Ishikawa (cell line): Measurements from ENCODE around the gene MAP1B.

ENCODE experiments used
- CEBPB ChIP-seq: IDR thresholded peaks from 2 replicates; pipeline ENCODE4 v1.6.1; 2012
- CREB1 ChIP-seq: IDR thresholded peaks from 2 replicates; pipeline ENCODE4 v1.6.1; 2012; ENCODE audit warnings: low read depth
- EGR1 ChIP-seq: IDR thresholded peaks from 2 replicates; pipeline ENCODE4 v1.6.1; 2012
- EP300 ChIP-seq: IDR thresholded peaks from 2 replicates; pipeline ENCODE4 v1.6.1; 2012; ENCODE audit warnings: borderline replicate concordance
- FOXM1 ChIP-seq: IDR thresholded peaks from 2 replicates; pipeline ENCODE4 v1.6.1; 2012; ENCODE audit warnings: low read depth, borderline replicate concordance
- NFIC ChIP-seq: IDR thresholded peaks from 2 replicates; pipeline ENCODE4 v1.6.1; 2012
- RAD21 ChIP-seq: IDR thresholded peaks from 2 replicates; pipeline ENCODE4 v1.6.1; 2012; ENCODE audit warnings: low read depth
- REST ChIP-seq: IDR thresholded peaks from 2 replicates; pipeline ENCODE4 v1.6.1; 2012; ENCODE audit warnings: low read depth, mild to moderate bottlenecking
- TAF1 ChIP-seq: IDR thresholded peaks from 2 replicates; pipeline ENCODE4 v1.6.1; 2012; ENCODE audit warnings: low read depth, mild to moderate bottlenecking
- TCF12 ChIP-seq: IDR thresholded peaks from 2 replicates; pipeline ENCODE4 v1.6.1; 2012; ENCODE audit warnings: low read depth
- TEAD4 ChIP-seq: IDR thresholded peaks from 2 replicates; pipeline ENCODE4 v1.6.1; 2012
- USF1 ChIP-seq: IDR thresholded peaks from 2 replicates; pipeline ENCODE4 v1.6.1; 2012
- YY1 ChIP-seq: IDR thresholded peaks from 2 replicates; pipeline ENCODE4 v1.6.1; 2012; ENCODE audit warnings: low read depth
- ZBTB7A ChIP-seq: IDR thresholded peaks from 2 replicates; pipeline ENCODE4 v1.6.1; 2012; ENCODE audit warnings: low read depth
- TF ChIP-seq, protein P1 (sequence below): IDR thresholded peaks from 2 replicates; pipeline ENCODE4 v1.6.1; 2012

Gene MAP1B

DNA sequence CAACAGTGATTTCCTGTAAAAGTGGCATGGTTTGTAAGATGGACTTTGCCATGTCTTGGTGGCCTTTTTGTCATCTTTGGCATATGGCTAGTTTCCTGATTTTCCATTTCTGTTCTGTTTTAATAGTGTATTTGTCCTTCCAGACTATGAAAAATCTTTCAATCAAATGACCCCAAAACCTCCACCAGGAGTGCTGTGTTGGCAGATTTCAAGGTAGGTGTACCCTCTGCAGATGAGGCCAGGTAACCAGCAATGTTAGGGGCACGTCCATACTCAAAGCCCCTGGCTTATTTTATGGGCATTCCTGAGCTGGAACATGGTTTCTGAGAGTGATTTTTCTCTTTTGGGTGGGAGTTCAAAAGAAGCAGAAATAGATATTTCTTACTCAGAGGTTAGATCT, 15.2 kb upstream of the MAP1B start:
- no peak for TF ChIP-seq REST

- TF ChIP-seq, protein P1, sequence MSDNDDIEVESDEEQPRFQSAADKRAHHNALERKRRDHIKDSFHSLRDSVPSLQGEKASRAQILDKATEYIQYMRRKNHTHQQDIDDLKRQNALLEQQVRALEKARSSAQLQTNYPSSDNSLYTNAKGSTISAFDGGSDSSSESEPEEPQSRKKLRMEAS = no peak
These were observed 14.1 kb upstream of the MAP1B start for GRCh38 chr5:72093217-72093616.

- TF ChIP-seq, protein P1 = no peak
- TF ChIP-seq EGR1 (no peak), CEBPB (no peak), TEAD4 (no peak), USF1 (no peak), YY1 (no peak), ZBTB7A (no peak), TCF12 (no peak), REST (no peak), NFIC (no peak), TAF1 (no peak), EP300 (no peak), RAD21 (no peak), FOXM1 (no peak), CREB1 (no peak)
These were observed 13.5 kb upstream of the MAP1B start for GRCh38 chr5:72093824-72094223.

DNA sequence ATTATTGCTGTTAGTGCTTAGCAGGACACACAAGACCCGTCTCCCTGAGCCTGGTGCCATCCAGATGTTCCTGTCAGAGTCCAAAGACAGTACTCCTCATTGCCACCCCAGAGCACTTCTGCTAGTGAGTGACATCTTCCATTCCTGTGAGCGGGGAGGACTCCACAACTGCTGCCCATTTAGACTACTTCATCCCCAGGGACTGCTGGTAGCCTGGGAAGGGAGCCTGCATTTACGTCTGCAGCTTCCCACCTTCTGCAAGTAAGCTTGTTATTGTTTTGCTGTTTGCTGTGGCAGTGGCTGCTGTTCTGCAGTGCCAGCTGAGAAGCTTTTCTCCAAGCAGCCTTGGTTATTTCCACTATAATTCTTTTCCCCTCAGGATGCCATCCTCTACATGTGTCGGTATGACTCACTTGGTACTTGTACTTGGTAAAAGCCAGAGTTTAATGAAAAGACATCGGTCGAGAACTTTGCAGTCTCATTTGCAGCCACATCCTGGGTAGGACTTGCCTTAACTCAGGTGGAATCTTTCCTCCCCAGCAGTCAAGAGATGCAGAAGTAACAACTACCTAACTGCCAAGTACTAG, 10.6 kb upstream of the MAP1B start:
- TF ChIP-seq REST = no peak
- TF ChIP-seq TAF1 = no peak
- no peak for TF ChIP-seq USF1
- TF ChIP-seq CREB1 = no peak
- TF ChIP-seq NFIC = no peak
- no peak for TF ChIP-seq EGR1
- no peak for TF ChIP-seq ZBTB7A

DNA sequence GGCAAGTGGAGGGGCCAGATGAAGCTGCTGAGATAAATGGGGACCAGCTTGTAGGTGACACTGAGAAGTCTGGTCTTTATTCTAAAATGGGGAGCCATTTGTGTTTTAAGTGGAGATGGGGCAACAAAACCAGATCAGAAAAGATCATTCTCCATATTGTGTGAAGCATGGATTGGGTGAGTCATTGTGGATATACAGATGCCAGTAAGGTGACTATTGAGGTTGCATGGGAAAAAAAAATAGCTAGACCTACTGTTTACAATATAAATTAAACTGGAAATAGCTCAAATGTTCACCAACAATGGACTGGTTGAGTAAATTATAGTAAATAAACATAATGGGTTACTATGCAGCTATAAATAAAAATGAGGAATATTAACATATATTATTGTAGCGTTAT, 5.4 kb upstream of the MAP1B start:
- TF ChIP-seq CEBPB = no peak
- TF ChIP-seq TAF1 = no peak
- no peak for TF ChIP-seq YY1
- TF ChIP-seq EGR1 = no peak
- TF ChIP-seq REST = no peak
- TF ChIP-seq RAD21 = no peak
- no peak for TF ChIP-seq TEAD4
- TF ChIP-seq, protein P1 = no peak
- no peak for TF ChIP-seq EP300
- no peak for TF ChIP-seq TCF12
- no peak for TF ChIP-seq CREB1
